Parathyroid adenoma (tissue), 2 donors: ENCODE measurements around the gene DDN.

Experiments used
- H2AFZ ChIP-seq: fragments of 300-600 bp; sonication (generic); one replicate; pipeline ENCODE4 v1.7.0; 2017; ENCODE audit warnings: antibody characterized with exemption, mild to moderate bottlenecking
- H3K27ac ChIP-seq: fragments of 300-600 bp; sonication (generic); one replicate; pipeline ENCODE4 v1.7.0; 2017
- H3K27me3 ChIP-seq: fragments of 300-600 bp; sonication (generic); one replicate; pipeline ENCODE4 v1.7.0; 2017; ENCODE audit warnings: low read length; ENCODE audit not compliant: control insufficient read depth, insufficient read depth
- H3K36me3 ChIP-seq: fragments of 300-600 bp; sonication (generic); one replicate; pipeline ENCODE4 v1.7.0; 2017; ENCODE audit warnings: low read length; ENCODE audit not compliant: control insufficient read depth, insufficient read depth
- H3K4me1 ChIP-seq: fragments of 300-600 bp; sonication (generic); one replicate; pipeline ENCODE4 v1.7.0; 2017; ENCODE audit warnings: control low read depth
- H3K4me2 ChIP-seq: fragments of 300-600 bp; sonication (generic); one replicate; pipeline ENCODE4 v1.7.0; 2017; ENCODE audit warnings: low read length
- H3K4me3 ChIP-seq: fragments of 300-600 bp; sonication (generic); one replicate; pipeline ENCODE4 v1.7.0; 2017; ENCODE audit warnings: low read depth, low read length
- H3K79me2 ChIP-seq: fragments of 300-600 bp; sonication (generic); one replicate; pipeline ENCODE4 v1.7.0; 2017; ENCODE audit warnings: control low read depth
- H3K9ac ChIP-seq: fragments of 300-600 bp; sonication (generic); one replicate; pipeline ENCODE4 v1.7.0; 2017; ENCODE audit warnings: mild to moderate bottlenecking
- H3K9me3 ChIP-seq: fragments of 300-600 bp; sonication (generic); one replicate; pipeline ENCODE4 v1.7.0; 2017; ENCODE audit warnings: low read length; ENCODE audit not compliant: control insufficient read depth
- CTCF ChIP-seq: fragments of 300-600 bp; sonication (generic); IDR thresholded peaks from one replicate; pipeline ENCODE4 v1.7.0; 2017; ENCODE audit warnings: antibody characterized with exemption, mild to moderate bottlenecking
- donor health status: primary hyperparathyroidism.

The DDN gene

GRCh38 chr12:49037111-49037946, 38.2 kb upstream of the DDN start:
- H3K4me2 ChIP-seq, result no peak overlapping the region
- H3K36me3 ChIP-seq, result no peaks in the 10 kb centered on the region
- no peak overlapping the region for H2AFZ ChIP-seq
- no peaks in the 10 kb centered on the region for H3K4me1 ChIP-seq
- H3K4me3 ChIP-seq, result no peak overlapping the region
- no peaks in the 10 kb centered on the region for H3K27me3 ChIP-seq
- no peaks in the 10 kb centered on the region for H3K9me3 ChIP-seq
- H3K27ac ChIP-seq, result no peak overlapping the region
- no peaks in the 10 kb centered on the region for H3K79me2 ChIP-seq
- no peak for TF ChIP-seq CTCF
- no peak overlapping the region for H3K9ac ChIP-seq

- Histone ChIP-seq H3K9me3 (no peaks in the 10 kb centered on the region), H3K4me2 (no peak overlapping the region), H3K4me1 (no peaks in the 10 kb centered on the region), H3K27ac (no peak overlapping the region), H2AFZ (no peak overlapping the region), H3K4me3 (no peak overlapping the region), H3K9ac (no peak overlapping the region), H3K27me3 (no peaks in the 10 kb centered on the region), H3K36me3 (no peaks in the 10 kb centered on the region), H3K79me2 (no peaks in the 10 kb centered on the region)
- TF ChIP-seq CTCF, result no peak
Measured at GRCh38 chr12:49036029-49036428, 36.9 kb upstream of the DDN start.

- no peaks in the 10 kb centered on the region for H3K36me3 ChIP-seq
- no peak overlapping the region for H3K4me3 ChIP-seq
- TF ChIP-seq CTCF, result no peak
- peaks cover under 1% of the 10 kb centered on the region for H3K79me2 ChIP-seq
- H3K4me1 ChIP-seq, result no peaks in the 10 kb centered on the region
- no peak overlapping the region for H3K9ac ChIP-seq
- no peak overlapping the region for H3K27ac ChIP-seq
- no peak overlapping the region for H2AFZ ChIP-seq
- H3K27me3 ChIP-seq, result no peaks in the 10 kb centered on the region
- H3K4me2 ChIP-seq, result no peak overlapping the region
- no peaks in the 10 kb centered on the region for H3K9me3 ChIP-seq
Measured at GRCh38 chr12:49034286-49034622, 35.1 kb upstream of the DDN start.

GRCh38 chr12:49033611-49034285, 34.6 kb upstream of the DDN start:
- no peaks in the 10 kb centered on the region for H3K4me1 ChIP-seq
- no peak overlapping the region for H3K9ac ChIP-seq
- TF ChIP-seq CTCF, result no peak
- H3K27ac ChIP-seq, result no peak overlapping the region
- H3K79me2 ChIP-seq, result peaks cover 6% of the 10 kb centered on the region
- H3K4me2 ChIP-seq, result no peak overlapping the region
- H3K36me3 ChIP-seq, result no peaks in the 10 kb centered on the region
- no peak overlapping the region for H3K4me3 ChIP-seq
- no peak overlapping the region for H2AFZ ChIP-seq
- no peaks in the 10 kb centered on the region for H3K27me3 ChIP-seq
- H3K9me3 ChIP-seq, result no peaks in the 10 kb centered on the region
